H4 (cell line): ENCODE measurements around the gene LAMB1. TPM values are rescaled to one million over a fixed set of nuclear protein-coding genes. Genes with fewer than 3 reads are reported as not detected.
A peak's percentile ranks its signal among the peaks of the same experiment; 100 is the strongest.
"Not testable (repeated sequence)": the region's sequence is repeated elsewhere in the genome, so short reads cannot be mapped to it uniquely, and the experiment has no call there.

ENCODE experiments used
- DNase-seq: peaks from one replicate; pipeline ENCODE4 v3.0.0-alpha.2; 2015; ENCODE audit warnings: low spot score
- total RNA-seq: library from RNA; depleted of rRNA; stranded (reverse); fragments of >200 nt; shearing (Covaris generic); gene quantifications from 2 replicates; pipeline ENCODE4 v1.2.3, GENCODE V29; 2014

The LAMB1 gene
- total RNA-seq, 1 experiment from 2014 or later, result 140 TPM

GRCh38 chr7:107946881-107947280 is 56.1 kb downstream of the LAMB1 start:
- DNase-seq, result no peak

GRCh38 chr7:107946451-107946850 is 56.5 kb downstream of the LAMB1 start:
- DNase-seq, result no peak

GRCh38 chr7:107945332-107945731 is 57.6 kb downstream of the LAMB1 start:
- DNase-seq, result no peak

- DNase-seq, result no peak
Measured at GRCh38 chr7:107944411-107945169, 58.4 kb downstream of the LAMB1 start.

GRCh38 chr7:107943018-107943417 is 59.9 kb downstream of the LAMB1 start:
- DNase-seq, result no peak

- DNase-seq, result no peak
Measured at GRCh38 chr7:107940951-107941350, 62.0 kb downstream of the LAMB1 start.

- DNase-seq, result no peak
Measured at GRCh38 chr7:107939573-107940489, 63.1 kb downstream of the LAMB1 start.

GRCh38 chr7:107938456-107939250 is 64.3 kb downstream of the LAMB1 start:
- no peak for DNase-seq

- DNase-seq, result no peak
Measured at GRCh38 chr7:107937531-107937930, 65.4 kb downstream of the LAMB1 start.

GRCh38 chr7:107936312-107936711 is 66.6 kb downstream of the LAMB1 start:
- no peak for DNase-seq

GRCh38 chr7:107934991-107935770 is 67.8 kb downstream of the LAMB1 start:
- no peak for DNase-seq

GRCh38 chr7:107933386-107934013 is 69.5 kb downstream of the LAMB1 start:
- no peak for DNase-seq

GRCh38 chr7:107932805-107933204 is 70.2 kb downstream of the LAMB1 start:
- no peak for DNase-seq

GRCh38 chr7:107931740-107932515 is 71.0 kb downstream of the LAMB1 start:
- DNase-seq, result no peak

- no peak for DNase-seq
Measured at GRCh38 chr7:107926481-107926880, 76.5 kb downstream of the LAMB1 start.

GRCh38 chr7:107924841-107925504 is 78.0 kb downstream of the LAMB1 start:
- peak; percentile 55 for DNase-seq

GRCh38 chr7:107922886-107923285 is 80.1 kb downstream of the LAMB1 start:
- DNase-seq, result no peak

GRCh38 chr7:107921826-107922225 is 81.1 kb downstream of the LAMB1 start:
- DNase-seq, result not testable (repeated sequence)

- DNase-seq, result no peak
Measured at GRCh38 chr7:107920048-107920772, 82.8 kb downstream of the LAMB1 start.
